HG03378 (cell line): ENCODE results near the gene NAT10.

Experiments
- ATAC-seq: cut with Tn5 transposase; IDR thresholded peaks from one replicate; pipeline ENCODE4 v1.9.1; 2021; ENCODE audit warnings: mild to moderate bottlenecking, moderate library complexity; ENCODE audit not compliant: unreplicated experiment

The NAT10 gene

GRCh38 chr11:34185926-34186841 is 80.8 kb downstream of the NAT10 start:
- ATAC-seq: no peak

GRCh38 chr11:34188181-34188580 is 82.8 kb downstream of the NAT10 start:
- ATAC-seq: no peak

- ATAC-seq: no peak
These were observed 83.8 kb downstream of the NAT10 start for GRCh38 chr11:34189191-34189590.

- no peak for ATAC-seq
These were observed 85.0 kb downstream of the NAT10 start for GRCh38 chr11:34190192-34191139.

GRCh38 chr11:34191578-34191977 is 86.1 kb downstream of the NAT10 start:
- no peak for ATAC-seq

GRCh38 chr11:34192481-34193401 is 87.3 kb downstream of the NAT10 start:
- no peak for ATAC-seq

GRCh38 chr11:34194576-34195335 is 89.3 kb downstream of the NAT10 start:
- ATAC-seq: no peak
